ENCODE results near the gene DBH.

The DBH gene

GRCh38 chr9:133693703-133694529 lies 57.8 kb downstream of the DBH start:
- no peak for ATAC-seq
- TF ChIP-seq GLIS3 (CRISPR knock-in tag; IDR thresholded peaks at IDR 0.05): no peak
- TF ChIP-seq ARNTL (CRISPR knock-in tag; IDR thresholded peaks at IDR 0.05; ENCODE audit: borderline replicate concordance, low read depth): no peak
- no peak for TF ChIP-seq PPARA (CRISPR knock-in tag; IDR thresholded peaks at IDR 0.05; ENCODE audit: borderline replicate concordance)
- no peak for TF ChIP-seq PATZ1 (CRISPR knock-in tag; IDR thresholded peaks at IDR 0.05; ENCODE audit: borderline replicate concordance)
- TF ChIP-seq, protein P1, sequence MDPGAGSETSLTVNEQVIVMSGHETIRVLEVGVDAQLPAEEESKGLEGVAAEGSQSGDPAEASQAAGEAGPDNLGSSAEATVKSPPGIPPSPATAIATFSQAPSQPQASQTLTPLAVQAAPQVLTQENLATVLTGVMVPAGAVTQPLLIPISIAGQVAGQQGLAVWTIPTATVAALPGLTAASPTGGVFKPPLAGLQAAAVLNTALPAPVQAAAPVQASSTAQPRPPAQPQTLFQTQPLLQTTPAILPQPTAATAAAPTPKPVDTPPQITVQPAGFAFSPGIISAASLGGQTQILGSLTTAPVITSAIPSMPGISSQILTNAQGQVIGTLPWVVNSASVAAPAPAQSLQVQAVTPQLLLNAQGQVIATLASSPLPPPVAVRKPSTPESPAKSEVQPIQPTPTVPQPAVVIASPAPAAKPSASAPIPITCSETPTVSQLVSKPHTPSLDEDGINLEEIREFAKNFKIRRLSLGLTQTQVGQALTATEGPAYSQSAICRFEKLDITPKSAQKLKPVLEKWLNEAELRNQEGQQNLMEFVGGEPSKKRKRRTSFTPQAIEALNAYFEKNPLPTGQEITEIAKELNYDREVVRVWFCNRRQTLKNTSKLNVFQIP (CRISPR knock-in tag; IDR thresholded peaks at IDR 0.05; ENCODE audit: borderline replicate concordance, low read depth): no peak
- TF ChIP-seq ZFP3 (CRISPR knock-in tag; IDR thresholded peaks at IDR 0.05): no peak
- TF ChIP-seq BACH2 (CRISPR knock-in tag; IDR thresholded peaks at IDR 0.05; ENCODE audit: borderline replicate concordance): no peak
- TF ChIP-seq ISL1 (CRISPR knock-in tag; IDR thresholded peaks at IDR 0.05): no peak
- TF ChIP-seq ZNF70 (CRISPR knock-in tag; IDR thresholded peaks at IDR 0.05): no peak
- TF ChIP-seq OSR1 (CRISPR knock-in tag; IDR thresholded peaks at IDR 0.05): no peak
- no peak for TF ChIP-seq RARB (CRISPR knock-in tag; IDR thresholded peaks at IDR 0.05)
- no peak for TF ChIP-seq ZFP30 (CRISPR knock-in tag; IDR thresholded peaks at IDR 0.05)
- no peak for TF ChIP-seq ZNF8 (CRISPR knock-in tag; IDR thresholded peaks at IDR 0.05)
- TF ChIP-seq TCF4 (CRISPR knock-in tag; IDR thresholded peaks at IDR 0.05; ENCODE audit: borderline replicate concordance): no peak
- TF ChIP-seq, protein P2, sequence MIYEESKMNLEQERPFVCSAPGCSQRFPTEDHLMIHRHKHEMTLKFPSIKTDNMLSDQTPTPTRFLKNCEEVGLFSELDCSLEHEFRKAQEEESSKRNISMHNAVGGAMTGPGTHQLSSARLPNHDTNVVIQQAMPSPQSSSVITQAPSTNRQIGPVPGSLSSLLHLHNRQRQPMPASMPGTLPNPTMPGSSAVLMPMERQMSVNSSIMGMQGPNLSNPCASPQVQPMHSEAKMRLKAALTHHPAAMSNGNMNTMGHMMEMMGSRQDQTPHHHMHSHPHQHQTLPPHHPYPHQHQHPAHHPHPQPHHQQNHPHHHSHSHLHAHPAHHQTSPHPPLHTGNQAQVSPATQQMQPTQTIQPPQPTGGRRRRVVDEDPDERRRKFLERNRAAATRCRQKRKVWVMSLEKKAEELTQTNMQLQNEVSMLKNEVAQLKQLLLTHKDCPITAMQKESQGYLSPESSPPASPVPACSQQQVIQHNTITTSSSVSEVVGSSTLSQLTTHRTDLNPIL (CRISPR knock-in tag; IDR thresholded peaks at IDR 0.05; ENCODE audit: low read depth): no peak
- no peak for TF ChIP-seq CSDC2 (CRISPR knock-in tag; IDR thresholded peaks at IDR 0.05)
- no peak for TF ChIP-seq SNAI2 (CRISPR knock-in tag; IDR thresholded peaks at IDR 0.05)
- no peak for TF ChIP-seq ZC3H10 (CRISPR knock-in tag; IDR thresholded peaks at IDR 0.05)
- TF ChIP-seq ESRRG (CRISPR knock-in tag; IDR thresholded peaks at IDR 0.05): no peak

DNA sequence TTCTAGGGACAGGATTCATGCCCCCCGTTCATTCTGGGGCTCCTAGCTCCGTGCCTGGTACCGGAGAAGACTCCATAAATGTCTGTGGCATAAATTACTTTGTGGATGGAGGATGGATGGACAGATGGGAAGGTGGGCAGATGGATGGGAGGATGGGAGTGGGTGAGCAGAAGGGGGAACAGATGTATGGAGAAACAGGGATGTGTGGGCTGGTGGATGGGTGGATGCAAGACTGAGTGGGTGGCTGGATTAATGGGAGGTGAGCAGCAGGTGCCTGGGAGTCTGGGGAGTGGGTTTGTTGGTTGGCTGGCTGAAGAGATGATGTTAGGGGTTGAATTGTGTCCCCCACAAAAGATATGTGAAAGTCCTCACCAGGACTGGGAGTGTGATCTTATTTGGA lies 58.5 kb downstream of the DBH start:
- no peak for ATAC-seq
- TF ChIP-seq ZNF70 (CRISPR knock-in tag; IDR thresholded peaks at IDR 0.05) (no peak), PPARA (CRISPR knock-in tag; IDR thresholded peaks at IDR 0.05; ENCODE audit: borderline replicate concordance) (no peak), GLIS3 (CRISPR knock-in tag; IDR thresholded peaks at IDR 0.05) (no peak), ZFP3 (CRISPR knock-in tag; IDR thresholded peaks at IDR 0.05) (no peak), OSR1 (CRISPR knock-in tag; IDR thresholded peaks at IDR 0.05) (no peak), PATZ1 (CRISPR knock-in tag; IDR thresholded peaks at IDR 0.05; ENCODE audit: borderline replicate concordance) (no peak), TCF4 (CRISPR knock-in tag; IDR thresholded peaks at IDR 0.05; ENCODE audit: borderline replicate concordance) (no peak), CSDC2 (CRISPR knock-in tag; IDR thresholded peaks at IDR 0.05) (no peak), ESRRG (CRISPR knock-in tag; IDR thresholded peaks at IDR 0.05) (no peak), ZC3H10 (CRISPR knock-in tag; IDR thresholded peaks at IDR 0.05) (no peak), SNAI2 (CRISPR knock-in tag; IDR thresholded peaks at IDR 0.05) (no peak), ZNF8 (CRISPR knock-in tag; IDR thresholded peaks at IDR 0.05) (no peak), RARB (CRISPR knock-in tag; IDR thresholded peaks at IDR 0.05) (no peak)
- TF ChIP-seq, protein P1 (CRISPR knock-in tag; IDR thresholded peaks at IDR 0.05; ENCODE audit: borderline replicate concordance, low read depth): no peak

- ATAC-seq: no peak
- TF ChIP-seq ZNF565 (CRISPR knock-in tag; conservative IDR thresholded peaks at IDR 0.05; ENCODE audit: low read depth): no peak
- TF ChIP-seq, protein P1 (CRISPR knock-in tag; IDR thresholded peaks at IDR 0.05; ENCODE audit: borderline replicate concordance, low read depth): no peak
- TF ChIP-seq ISL1 (CRISPR knock-in tag; IDR thresholded peaks at IDR 0.05): no peak
- no peak for TF ChIP-seq ZC3H10 (CRISPR knock-in tag; IDR thresholded peaks at IDR 0.05)
- no peak for TF ChIP-seq PATZ1 (CRISPR knock-in tag; IDR thresholded peaks at IDR 0.05; ENCODE audit: borderline replicate concordance)
Observed at GRCh38 chr9:133696071-133696472, 59.9 kb downstream of the DBH start.

Data from SK-N-SH treated with all-trans-retinoic acid at 6 μM for 48 hours (cell line).